Loucy (cell line): Measurements from ENCODE around the gene CFAP52.

ENCODE experiments used
- EZH2phosphoT487 ChIP-seq: fragments of 200-600 bp; IDR thresholded peaks from 2 replicates; pipeline ENCODE4 v1.6.1; 2018; ENCODE audit warnings: antibody characterized with exemption, mild to moderate bottlenecking, moderate library complexity, borderline replicate concordance
- TF ChIP-seq, protein P1 (sequence below): fragments of 200-600 bp; sonication (generic); conservative IDR thresholded peaks from 2 replicates; pipeline ENCODE4 v1.5.1; 2014; ENCODE audit warnings: mild to moderate bottlenecking, antibody characterized with exemption, low read length

DNA sequence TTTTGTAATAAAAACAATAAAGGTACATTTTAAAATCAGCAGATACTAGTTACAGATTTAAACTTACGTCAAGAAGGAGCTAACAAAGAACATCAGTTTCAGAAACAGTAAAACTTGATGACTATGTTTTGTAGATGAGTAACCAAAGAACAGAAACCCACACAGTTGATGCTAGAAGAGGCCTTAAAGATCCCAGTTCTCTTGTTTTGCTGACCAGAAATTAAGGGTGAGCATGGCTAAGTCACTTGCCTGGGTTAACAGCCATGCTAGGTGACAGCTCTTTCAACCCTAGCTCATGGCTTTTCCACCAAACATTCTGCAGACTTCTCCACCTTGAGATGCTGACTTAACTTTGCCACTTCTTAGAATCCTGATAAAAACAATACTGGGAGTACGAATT is 27.2 kb upstream of the CFAP52 start:
- TF ChIP-seq, protein P1, sequence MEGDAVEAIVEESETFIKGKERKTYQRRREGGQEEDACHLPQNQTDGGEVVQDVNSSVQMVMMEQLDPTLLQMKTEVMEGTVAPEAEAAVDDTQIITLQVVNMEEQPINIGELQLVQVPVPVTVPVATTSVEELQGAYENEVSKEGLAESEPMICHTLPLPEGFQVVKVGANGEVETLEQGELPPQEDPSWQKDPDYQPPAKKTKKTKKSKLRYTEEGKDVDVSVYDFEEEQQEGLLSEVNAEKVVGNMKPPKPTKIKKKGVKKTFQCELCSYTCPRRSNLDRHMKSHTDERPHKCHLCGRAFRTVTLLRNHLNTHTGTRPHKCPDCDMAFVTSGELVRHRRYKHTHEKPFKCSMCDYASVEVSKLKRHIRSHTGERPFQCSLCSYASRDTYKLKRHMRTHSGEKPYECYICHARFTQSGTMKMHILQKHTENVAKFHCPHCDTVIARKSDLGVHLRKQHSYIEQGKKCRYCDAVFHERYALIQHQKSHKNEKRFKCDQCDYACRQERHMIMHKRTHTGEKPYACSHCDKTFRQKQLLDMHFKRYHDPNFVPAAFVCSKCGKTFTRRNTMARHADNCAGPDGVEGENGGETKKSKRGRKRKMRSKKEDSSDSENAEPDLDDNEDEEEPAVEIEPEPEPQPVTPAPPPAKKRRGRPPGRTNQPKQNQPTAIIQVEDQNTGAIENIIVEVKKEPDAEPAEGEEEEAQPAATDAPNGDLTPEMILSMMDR: no peak
- no peak for TF ChIP-seq EZH2phosphoT487
